Activated naive CD8-positive, alpha-beta T cell treated with anti-CD3 and anti-CD28 coated beads, Interleukin-2, amount 10 ng/mL, durations not matched to agents 7 days and 5 days (primary cell): ENCODE data around the gene CDH4. TPM values are rescaled to one million over a fixed set of nuclear protein-coding genes. Genes with fewer than 3 reads are reported as not detected.
"Not testable (repeated sequence)": the region's sequence is repeated elsewhere in the genome, so short reads cannot be mapped to it uniquely, and the experiment has no call there.

Experiments
- ATAC-seq: fragments of 150-1000 bp; cut with Tn5 transposase; one replicate; pipeline ENCODE4 v1.10.0; 2021; ENCODE audit warnings: low read depth, moderate library complexity
- POLR2A ChIA-PET: fragments of 350-600 bp; sonication (Branson Sonifier 250); formaldehyde crosslinking; loops from one replicate; lab custom pipeline; 2021; ENCODE audit warnings: antibody characterized with exemption; lab: Charles Lee
- DNase-seq: peaks from one replicate; pipeline ENCODE4 v3.0.0; 2021
- H3K27ac Mint-ChIP-seq: one replicate; pipeline ENCODE4 v1.8.0; 2022; ENCODE audit warnings: mild to moderate bottlenecking, mixed read lengths
- H3K27me3 Mint-ChIP-seq: one replicate; pipeline ENCODE4 v1.8.0; 2022; ENCODE audit warnings: mild to moderate bottlenecking, moderate library complexity, mixed read lengths
- H3K36me3 Mint-ChIP-seq: one replicate; pipeline ENCODE4 v1.8.0; 2021; ENCODE audit warnings: mild to moderate bottlenecking, mixed read lengths
- H3K4me1 Mint-ChIP-seq: one replicate; pipeline ENCODE4 v1.8.0; 2021; ENCODE audit warnings: mixed read lengths
- H3K4me3 Mint-ChIP-seq: one replicate; pipeline ENCODE4 v1.8.0; 2022; ENCODE audit warnings: mild to moderate bottlenecking, moderate library complexity, mixed read lengths
- H3K9me3 Mint-ChIP-seq: one replicate; pipeline ENCODE4 v1.8.0; 2021; ENCODE audit warnings: mixed read lengths
- microRNA-seq: library from miRNA; unstranded; fragments of <30 nt; microRNA quantifications from one replicate; pipeline ENCODE4 v1.2.0, GENCODE V29; 2022
- total RNA-seq, 2 experiments: library from RNA; stranded (reverse); gene quantifications; one replicate each; pipeline ENCODE4 v1.2.3, GENCODE V29; 2021

CDH4 gene
- total RNA-seq, 2 experiments from 2014 or later = 0.14 to 0.20 TPM

DNA sequence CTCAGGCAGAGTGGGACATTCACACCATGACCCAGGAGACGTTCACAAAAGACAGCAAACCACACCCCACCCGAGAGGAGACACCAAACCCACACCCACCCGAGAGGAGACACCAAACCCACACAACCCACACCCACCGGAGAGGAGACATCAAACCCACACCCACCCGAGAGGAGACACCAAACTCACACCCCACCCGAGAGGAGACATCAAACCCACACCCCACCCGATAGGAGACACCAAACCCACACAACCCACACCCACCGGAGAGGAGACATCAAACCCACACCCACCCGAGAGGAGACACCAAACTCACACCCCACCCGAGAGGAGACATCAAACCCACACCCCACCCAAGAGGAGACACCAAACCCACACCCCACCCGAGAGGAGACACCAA is 729.6 kb downstream of the CDH4 start:
- H3K4me1 Mint-ChIP-seq, H3K4me3 Mint-ChIP-seq, ATAC-seq, POLR2A ChIA-PET, H3K27me3 Mint-ChIP-seq, DNase-seq: not testable (repeated sequence)
- peaks cover 42% of the 10 kb centered on the region for H3K36me3 Mint-ChIP-seq
- H3K27ac Mint-ChIP-seq = peak overlapping the region; percentile 79
- peaks cover 17% of the 10 kb centered on the region for H3K9me3 Mint-ChIP-seq

DNA sequence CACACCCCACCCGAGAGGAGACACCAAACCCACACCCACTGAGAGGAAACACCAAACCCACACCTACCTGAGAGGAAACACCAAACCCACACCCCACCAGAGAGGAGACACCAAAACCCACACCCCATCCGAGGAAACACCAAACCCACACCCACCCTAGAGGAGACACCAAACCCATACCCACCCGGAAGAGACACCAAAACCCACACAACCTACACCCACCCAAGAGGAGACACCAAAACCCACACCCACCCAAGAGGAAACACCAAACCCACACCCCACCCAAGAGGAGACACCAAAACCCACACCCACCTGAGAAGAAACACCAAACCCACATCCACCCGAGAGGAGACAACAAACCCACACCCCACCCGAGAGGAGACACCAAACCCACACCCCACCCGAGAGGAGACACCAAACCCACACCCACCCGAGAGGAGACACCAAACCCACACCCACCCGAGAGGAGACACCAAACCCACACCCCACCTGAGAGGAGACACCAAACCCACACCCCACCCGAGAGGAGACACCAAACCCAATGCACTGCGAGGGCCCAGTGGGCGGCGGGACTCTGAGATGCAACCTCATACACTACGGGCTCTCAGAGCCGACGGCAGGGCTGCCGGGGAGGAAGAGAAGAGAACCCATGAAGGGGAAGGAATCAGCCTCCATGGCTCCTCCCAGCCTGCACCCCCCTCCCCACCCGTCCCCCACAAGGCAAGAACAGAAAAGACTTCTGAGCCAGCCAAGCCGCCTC is 730.3 kb downstream of the CDH4 start:
- Mint-ChIP-seq H3K27ac (peak overlapping the region; percentile 80), H3K9me3 (peaks cover 19% of the 10 kb centered on the region), H3K27me3 (no peaks in the 10 kb centered on the region), H3K4me1 (peaks cover 5% of the 10 kb centered on the region), H3K4me3 (no peak overlapping the region), H3K36me3 (peaks cover 47% of the 10 kb centered on the region)
- ATAC-seq (no peak), DNase-seq (no peak)
- POLR2A ChIA-PET = no interaction called here

DNA sequence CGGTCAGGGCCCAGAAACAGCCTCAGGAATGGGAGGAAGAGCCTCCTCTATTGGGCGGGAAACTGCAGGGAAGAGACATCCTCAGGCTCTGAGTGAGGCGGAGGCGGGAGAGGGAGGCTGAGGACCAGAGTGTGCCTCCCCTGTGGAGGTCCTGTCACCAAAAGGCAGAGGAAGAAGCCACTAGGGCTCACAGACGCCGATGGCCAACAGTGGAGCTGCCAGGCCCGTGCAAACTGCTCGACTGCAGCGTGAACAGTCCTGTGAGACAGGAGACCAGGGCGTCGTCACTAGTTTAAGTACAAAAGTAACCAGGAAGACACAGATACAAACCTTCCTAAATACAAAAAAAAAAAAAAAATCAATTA is 730.9 kb downstream of the CDH4 start:
- no peak overlapping the region for H3K4me3 Mint-ChIP-seq
- H3K9me3 Mint-ChIP-seq = peaks cover 22% of the 10 kb centered on the region
- POLR2A ChIA-PET = no interaction called here
- H3K27me3 Mint-ChIP-seq = no peaks in the 10 kb centered on the region
- H3K27ac Mint-ChIP-seq = no peak overlapping the region
- H3K4me1 Mint-ChIP-seq = peaks cover 5% of the 10 kb centered on the region
- H3K36me3 Mint-ChIP-seq = peaks cover 53% of the 10 kb centered on the region
- no peak for ATAC-seq
- no peak for DNase-seq

DNA sequence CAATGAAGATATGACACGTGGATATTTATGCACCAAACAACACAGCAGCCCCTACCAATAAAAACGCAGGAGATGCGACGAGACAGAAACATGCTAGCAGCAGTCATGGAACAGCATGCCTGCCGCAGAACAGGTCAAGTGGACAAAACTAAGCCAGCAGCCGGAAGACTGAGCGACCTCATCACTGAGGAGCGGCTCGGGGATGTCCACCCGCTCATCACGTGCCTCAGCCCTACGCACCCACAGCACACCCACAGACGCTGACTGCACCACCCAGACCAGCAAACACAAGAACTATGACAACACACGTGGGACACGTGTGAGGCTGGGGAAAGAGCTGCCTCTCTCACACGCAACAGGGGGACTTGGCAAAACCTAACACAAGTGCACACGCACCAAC is 731.9 kb downstream of the CDH4 start:
- H3K4me1 Mint-ChIP-seq = peaks cover 5% of the 10 kb centered on the region
- no peak overlapping the region for H3K4me3 Mint-ChIP-seq
- DNase-seq = no peak
- no peak for ATAC-seq
- H3K36me3 Mint-ChIP-seq = peaks cover 59% of the 10 kb centered on the region
- no peaks in the 10 kb centered on the region for H3K27me3 Mint-ChIP-seq
- no peak overlapping the region for H3K27ac Mint-ChIP-seq
- POLR2A ChIA-PET = no interaction called here
- H3K9me3 Mint-ChIP-seq = peaks cover 24% of the 10 kb centered on the region

DNA sequence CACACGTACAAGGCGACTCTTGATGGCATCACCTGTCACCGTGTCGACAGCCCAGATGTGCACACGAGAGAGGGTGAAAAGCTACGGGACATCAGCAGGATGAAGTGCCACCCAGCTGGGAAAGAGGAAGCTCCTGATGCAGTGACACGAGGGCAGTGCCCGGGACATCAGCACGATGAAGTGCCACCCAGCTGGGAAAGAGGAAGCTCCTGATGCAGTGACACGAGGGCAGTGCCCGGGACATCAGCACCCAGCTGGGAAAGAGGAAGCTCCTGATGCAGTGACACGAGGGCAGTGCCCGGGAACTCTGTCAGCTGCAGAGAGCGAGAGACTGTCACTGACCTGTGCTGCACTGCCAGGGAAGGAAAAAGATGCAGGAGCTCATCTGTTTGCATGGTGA is 732.4 kb downstream of the CDH4 start:
- H3K36me3 Mint-ChIP-seq = peaks cover 62% of the 10 kb centered on the region
- POLR2A ChIA-PET, ATAC-seq, H3K27me3 Mint-ChIP-seq, H3K4me3 Mint-ChIP-seq, DNase-seq, H3K4me1 Mint-ChIP-seq: not testable (repeated sequence)
- peaks cover 24% of the 10 kb centered on the region for H3K9me3 Mint-ChIP-seq
- H3K27ac Mint-ChIP-seq = peak overlapping the region; percentile 30

DNA sequence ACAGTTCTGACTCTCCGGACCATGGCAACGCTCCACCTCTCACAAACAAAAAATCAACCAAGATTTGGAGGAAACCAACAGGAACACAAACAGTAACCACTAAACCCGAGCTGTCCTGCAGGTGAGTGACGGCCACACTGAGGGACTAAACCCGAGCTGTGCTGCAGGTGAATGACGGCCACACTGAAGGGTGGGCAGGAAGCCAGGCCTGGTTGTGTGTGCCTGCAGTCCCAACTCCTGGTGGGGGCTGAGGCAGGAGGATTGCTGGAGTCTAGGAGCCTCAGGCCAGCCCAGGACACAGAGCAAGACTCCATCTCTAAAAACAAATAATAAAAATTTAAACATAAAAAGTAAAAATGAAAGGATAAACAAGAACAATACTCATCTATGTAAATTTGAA is 733.0 kb downstream of the CDH4 start:
- Mint-ChIP-seq H3K4me3 (no peak overlapping the region), H3K4me1 (peaks cover 5% of the 10 kb centered on the region), H3K27me3 (no peaks in the 10 kb centered on the region), H3K9me3 (peaks cover 24% of the 10 kb centered on the region), H3K27ac (no peak overlapping the region), H3K36me3 (peaks cover 67% of the 10 kb centered on the region)
- ATAC-seq (no peak), DNase-seq (no peak)
- POLR2A ChIA-PET = no interaction called here

DNA sequence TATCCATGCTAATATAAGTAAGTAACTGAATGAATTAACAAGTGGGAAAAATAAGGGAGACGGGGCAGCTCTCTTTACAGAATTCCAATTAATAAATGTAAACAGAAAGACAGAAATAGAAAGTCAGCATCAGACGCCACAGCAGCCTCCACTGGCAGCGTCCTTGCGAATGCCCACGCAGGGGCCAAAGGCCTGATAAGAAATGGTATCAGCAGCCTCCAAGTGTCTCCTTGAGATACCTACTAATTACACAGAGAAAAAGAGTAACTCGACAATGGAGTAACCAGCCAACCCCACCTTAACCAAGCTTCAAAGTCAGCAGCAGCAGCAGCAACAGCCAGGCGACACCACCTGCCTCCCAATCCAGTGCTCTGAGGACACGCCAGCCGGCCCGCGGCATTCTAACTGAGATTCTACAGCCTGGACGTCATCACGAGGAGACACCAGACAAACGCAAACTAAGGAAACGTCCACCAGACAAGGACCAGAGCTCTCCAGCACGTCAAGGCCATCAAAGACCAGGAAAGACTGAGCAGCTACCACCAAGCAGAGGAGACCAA is 734.8 kb downstream of the CDH4 start:
- POLR2A ChIA-PET = no interaction called here
- Mint-ChIP-seq H3K4me1 (peaks cover 1% of the 10 kb centered on the region), H3K27ac (no peak overlapping the region), H3K4me3 (no peak overlapping the region), H3K9me3 (peaks cover 29% of the 10 kb centered on the region), H3K36me3 (peaks cover 70% of the 10 kb centered on the region), H3K27me3 (no peaks in the 10 kb centered on the region)
- no peak for DNase-seq
- no peak for ATAC-seq

DNA sequence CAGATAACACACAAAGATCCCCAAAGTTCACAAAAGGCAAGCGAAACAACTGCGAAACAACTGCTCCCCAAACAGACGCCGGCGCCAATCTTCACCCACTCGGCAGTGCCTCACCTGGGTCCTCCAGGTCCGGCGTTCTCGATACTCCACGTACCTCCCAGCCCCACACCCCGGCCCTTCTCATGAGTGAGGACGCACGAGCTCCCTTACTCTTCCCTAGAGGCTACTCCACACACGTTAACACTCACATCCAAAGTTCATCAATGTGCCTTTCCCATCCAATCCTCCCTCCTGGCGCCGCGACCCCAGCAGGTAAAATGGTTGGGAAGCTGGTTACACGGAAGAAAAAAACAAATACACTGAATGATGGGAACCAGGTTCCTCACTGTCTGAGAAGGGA is 736.6 kb downstream of the CDH4 start:
- ATAC-seq (no peak), DNase-seq (no peak)
- Mint-ChIP-seq H3K27me3 (no peaks in the 10 kb centered on the region), H3K9me3 (peaks cover 26% of the 10 kb centered on the region), H3K4me1 (peaks cover 1% of the 10 kb centered on the region), H3K27ac (no peak overlapping the region), H3K36me3 (peaks cover 76% of the 10 kb centered on the region), H3K4me3 (no peak overlapping the region)
- POLR2A ChIA-PET = no interaction called here

DNA sequence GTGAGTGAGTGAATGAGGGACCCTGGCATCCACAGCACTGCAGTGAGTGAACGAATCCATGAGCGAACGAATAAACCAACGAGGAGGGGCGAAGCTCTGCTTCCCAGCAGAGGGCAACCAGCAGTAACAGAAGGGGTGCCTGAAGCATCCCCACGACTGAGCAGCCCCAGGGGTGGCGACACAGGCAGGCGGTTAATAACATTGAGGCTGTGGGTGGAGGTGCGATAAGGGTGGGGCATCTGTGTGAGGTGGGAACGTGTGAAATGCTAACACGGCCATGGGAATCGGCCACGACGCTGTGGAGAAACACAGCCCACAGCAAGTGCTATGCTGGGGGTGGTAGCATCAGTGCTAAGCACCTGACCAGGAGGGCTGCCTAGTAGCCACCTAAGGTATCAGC is 737.7 kb downstream of the CDH4 start:
- Mint-ChIP-seq H3K9me3 (peaks cover 21% of the 10 kb centered on the region), H3K27me3 (no peaks in the 10 kb centered on the region), H3K27ac (no peak overlapping the region), H3K4me3 (no peak overlapping the region), H3K4me1 (peaks cover 1% of the 10 kb centered on the region), H3K36me3 (peaks cover 77% of the 10 kb centered on the region)
- ATAC-seq (no peak), DNase-seq (no peak)
- POLR2A ChIA-PET = no interaction called here

Small RNAs within 50 kb of the gene (microRNA-seq; reads per million reads assigned to microRNA genes)
- not detected for gene MIR1257
